ENCODE data around the gene MYLK.

Gene MYLK

DNA sequence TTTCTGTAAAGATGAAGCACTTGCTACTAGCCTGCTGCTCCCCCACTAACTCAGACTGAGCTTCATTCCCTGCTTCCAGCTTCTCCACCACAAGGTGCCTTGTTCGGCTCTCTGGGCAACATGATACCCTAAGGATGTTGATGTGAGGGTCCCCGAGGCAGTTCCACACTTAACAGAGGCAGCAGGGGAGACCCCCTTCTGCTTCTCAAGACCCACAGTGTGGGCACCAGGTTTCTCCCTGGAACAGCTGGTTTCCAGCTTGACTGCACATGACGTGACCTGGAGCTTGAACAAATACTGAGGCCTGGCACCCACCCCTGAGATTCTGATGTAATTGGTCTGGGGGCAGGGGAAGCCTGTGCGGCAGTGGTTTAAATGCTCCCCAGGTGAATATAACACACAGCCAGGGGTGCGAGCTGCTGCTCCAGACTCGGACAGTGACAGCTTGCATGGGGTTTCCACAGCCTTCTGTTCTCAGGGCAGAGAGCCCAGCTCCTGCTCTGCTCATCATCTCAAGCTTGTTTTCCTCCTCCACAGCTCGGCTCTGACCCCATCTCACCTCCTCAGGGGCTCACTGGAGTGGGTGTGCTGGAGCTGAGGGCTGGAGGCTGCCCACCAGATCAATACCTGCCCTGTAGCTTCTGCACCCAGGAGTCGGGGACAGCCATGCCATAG, 204.3 kb downstream of the MYLK start:
- no peak for DNase-seq (ENCODE audit: low read depth, low spot score)

DNA sequence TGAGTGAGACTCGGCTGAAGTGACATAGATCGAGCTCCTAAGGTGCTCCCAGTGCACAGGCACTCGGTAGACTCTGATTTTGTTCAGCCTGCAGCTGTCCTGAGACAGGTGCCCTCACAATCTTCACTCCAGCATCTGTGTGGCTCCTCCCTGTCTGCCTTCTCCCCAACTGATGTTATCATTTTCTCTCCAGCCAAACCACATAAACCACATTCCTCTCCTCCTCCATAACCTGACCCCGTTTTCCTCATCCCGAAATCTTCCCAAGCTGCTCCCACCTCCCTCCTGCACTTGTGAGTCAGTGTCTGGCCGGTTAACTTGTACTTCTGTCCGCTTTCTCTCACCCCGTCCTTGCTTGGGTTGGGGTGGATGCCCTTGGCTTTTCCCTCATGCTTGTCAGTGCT, 206.0 kb downstream of the MYLK start:
- DNase-seq (ENCODE audit: low read depth, low spot score) = peak; percentile 19

DNA sequence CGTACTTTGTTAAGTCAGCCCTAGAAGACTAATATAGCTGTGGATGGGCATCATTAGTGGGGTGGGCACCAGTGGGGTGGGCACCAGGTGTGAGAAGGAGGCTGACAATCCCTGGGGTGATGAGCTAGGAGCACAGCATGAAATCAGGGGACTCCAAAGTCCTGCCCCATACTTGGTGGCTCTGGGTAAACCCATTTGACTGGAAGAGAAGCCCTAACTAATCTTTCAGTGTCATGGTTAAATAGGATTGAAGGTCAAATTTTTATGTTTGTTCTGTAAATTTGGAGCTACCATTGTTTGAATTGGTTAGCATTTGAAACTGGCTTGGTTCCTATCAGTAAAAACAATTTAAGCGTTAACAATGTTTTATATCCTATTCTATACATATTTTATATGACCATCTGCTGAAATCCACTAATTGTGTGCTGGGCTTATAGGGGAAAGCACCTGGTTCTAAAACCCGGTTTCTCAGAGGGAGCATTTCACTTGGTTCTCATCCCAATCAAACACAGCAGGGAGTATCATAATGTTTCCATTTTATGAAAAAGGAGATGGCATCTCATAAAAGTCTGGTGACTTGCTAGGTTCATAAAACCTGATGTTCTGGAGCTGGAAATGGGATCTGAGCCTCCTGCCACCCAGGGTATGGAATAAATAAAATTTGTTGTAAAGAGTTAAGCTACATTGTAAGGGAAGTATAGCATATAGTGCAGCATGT, 211.5 kb downstream of the MYLK start:
- no peak for DNase-seq (ENCODE audit: low read depth, low spot score)

DNA sequence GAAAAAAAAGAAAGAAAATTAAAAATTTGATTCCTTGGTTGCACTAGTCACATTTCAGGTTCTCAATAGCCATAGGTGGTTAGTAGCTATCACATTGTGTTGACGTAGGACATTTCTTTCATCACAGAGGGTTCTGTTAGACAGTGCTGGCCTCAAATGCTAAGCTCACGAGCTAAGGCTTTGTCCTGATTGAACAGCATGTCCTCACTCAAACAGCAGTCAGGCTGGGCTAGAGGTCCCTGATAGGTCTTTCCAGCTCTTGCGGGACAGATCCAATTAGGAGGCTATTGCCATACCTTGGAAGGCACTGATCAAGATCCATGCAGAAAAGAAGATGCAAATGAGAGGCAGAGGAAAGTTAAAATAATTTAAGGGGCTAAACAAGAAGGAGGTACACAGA, 213.4 kb downstream of the MYLK start:
- no peak for DNase-seq (ENCODE audit: low read depth, low spot score)

DNA sequence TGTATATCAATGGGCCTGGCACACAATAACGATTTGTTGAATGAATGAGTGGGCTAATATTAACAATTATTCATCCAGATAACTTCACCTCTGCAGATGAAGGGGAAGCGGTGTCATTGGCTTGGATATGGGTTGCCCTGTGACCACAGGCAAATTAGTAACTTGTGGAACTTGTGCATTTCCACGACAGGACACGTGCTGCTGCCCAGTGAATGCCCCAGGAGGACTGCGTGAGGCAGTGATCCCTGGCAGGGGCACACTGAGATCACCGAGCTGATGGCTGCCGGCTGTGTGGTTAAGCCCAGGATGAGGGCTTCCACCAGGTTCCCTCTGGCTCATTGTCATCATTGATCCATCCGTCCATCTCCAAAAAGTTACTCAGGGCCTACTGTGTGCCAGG, 215.2 kb downstream of the MYLK start:
- no peak for DNase-seq (ENCODE audit: low read depth, low spot score)

DNA sequence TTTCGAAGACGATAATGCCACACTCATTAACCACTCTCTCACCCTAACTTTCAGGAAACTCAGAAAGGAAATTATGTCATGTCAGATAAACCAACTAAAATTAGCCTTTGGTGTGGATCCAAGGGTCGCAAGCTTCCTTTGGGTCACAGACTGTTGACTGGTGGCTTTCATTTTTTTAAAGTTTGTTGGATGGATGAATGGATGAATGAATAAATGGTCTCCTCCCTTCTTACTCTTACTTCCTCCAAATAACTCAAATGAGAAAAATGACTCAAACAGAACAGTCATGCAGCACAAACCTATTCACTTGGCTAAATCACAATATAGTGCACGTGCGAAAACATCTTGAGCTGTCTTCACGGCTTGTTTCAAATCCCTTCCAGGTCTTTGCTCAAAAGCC, 216.3 kb downstream of the MYLK start:
- no peak for DNase-seq (ENCODE audit: low read depth, low spot score)

DNA sequence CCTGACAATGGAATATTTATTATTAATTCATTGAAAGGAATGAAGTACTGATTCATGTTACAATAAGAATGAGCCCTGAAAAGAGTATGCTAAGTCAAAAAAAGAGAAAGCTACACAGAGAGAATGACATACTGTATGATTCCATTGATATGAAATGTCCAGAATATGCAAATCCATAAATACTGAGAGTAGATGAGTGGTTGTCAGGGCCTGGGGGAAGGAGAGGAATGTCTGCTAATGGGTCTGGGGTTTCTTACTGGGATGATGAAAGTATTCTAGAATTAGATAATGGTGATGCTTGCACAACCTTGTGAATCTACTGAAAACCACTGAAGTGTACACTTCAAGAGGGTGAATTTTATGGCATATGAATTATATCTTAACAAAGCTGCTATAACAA, 219.4 kb downstream of the MYLK start:
- no peak for DNase-seq (ENCODE audit: low read depth, low spot score)

DNA sequence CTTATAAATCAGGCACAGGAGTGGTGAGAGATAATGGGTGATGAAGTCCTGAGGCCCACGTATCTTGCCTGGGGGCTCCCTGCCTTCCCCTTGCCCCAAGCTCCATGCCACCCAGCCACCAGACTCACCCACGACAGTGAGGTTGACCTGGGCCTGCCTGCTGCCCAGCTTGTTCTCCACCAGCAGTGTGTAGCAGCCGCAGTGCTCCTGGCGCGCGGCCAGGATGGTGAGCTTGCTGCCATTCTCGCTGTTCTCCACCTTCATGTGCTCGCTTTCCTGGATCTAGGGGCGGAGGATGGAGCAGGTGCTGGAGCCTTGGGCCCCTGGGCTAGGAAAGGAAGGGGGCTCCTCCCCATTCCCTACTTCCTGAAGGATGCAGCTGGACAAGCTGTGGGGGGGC, 220.2 kb downstream of the MYLK start:
- no peak for DNase-seq (ENCODE audit: low read depth, low spot score)

DNA sequence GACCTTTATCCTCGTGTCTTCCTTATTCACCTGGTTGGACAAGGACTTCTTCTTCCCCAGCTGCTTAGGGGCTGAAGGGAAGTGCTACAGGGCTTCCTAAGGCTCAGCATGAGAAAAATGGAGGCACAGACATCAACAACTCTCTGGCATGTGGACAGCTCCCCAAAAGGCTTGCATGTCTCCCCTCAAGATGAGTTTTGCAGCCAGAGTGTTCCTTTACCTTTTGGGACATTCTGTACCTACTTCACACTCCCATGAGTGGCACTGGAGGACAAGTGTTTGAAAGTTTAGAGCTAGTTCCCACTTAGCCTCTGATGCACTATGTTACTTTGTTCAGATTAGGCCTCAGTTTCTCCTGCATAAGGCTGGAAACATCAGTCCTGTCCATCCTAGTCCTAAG, 222.2 kb downstream of the MYLK start:
- no peak for DNase-seq (ENCODE audit: low read depth, low spot score)

DNA sequence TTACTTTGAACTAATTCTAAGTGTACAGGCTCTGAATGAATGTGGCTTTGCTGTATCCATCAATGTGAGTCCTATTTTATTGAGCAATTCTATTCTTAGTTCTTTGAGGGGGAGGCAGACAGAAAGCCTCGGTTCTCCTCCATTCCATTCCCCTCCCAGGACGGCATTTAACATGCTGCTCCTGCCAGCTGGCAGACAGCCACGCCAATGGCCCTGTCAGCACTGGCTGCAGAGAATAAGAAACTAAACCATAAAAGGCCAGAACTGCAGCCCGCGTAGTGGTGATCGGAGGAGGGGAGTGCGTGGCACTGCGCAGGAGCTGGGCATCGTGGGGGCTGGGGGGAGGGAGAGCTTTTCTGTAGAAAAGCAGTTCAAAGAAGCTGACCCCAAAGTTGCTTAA, 223.2 kb downstream of the MYLK start:
- DNase-seq (ENCODE audit: low read depth, low spot score) = no peak

DNA sequence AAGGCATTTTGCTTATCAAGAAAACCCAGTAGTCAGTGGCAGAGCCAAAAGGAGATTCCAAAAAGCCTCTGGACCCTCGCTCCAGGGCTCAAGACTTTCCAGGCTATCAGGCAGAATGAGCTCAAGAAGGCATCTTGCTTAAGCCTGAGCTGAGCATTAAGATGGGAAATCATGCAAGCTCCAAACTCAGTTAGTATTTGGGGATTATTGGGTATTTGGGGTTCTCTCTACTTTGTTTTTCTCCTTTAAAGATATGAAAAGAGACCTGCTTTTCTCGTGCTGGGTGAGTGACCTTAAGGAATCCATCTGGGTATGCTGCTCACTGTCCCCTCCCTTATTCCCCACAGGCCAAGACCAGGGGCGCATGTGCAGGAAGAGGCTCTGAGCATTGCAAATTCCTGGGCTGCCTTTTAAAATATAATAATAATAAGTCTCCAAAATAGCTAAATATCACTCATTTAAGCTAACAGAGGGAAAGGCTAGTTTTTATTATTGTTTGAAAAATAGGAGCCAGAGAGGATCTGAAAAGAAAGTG, 223.9 kb downstream of the MYLK start:
- DNase-seq (ENCODE audit: low read depth, low spot score) = no peak

DNA sequence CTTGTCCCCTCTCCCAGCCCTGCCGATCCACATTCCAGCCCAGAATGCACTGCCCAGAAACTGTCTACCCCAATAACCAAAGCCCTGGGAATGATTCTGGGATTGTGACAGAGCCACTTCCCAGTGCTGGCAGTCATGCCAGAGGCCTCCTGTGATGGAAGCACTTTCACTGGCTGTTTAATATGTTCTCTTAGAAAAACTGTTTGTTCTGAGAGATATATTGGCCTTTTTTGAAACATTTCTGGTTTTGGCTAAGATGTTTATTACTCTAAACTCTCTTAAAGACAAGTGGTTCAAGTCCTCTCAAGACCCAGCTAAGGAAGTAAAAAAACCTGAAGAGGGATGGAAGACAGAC, 225.3 kb downstream of the MYLK start:
- DNase-seq (ENCODE audit: low read depth, low spot score) = no peak

DNA sequence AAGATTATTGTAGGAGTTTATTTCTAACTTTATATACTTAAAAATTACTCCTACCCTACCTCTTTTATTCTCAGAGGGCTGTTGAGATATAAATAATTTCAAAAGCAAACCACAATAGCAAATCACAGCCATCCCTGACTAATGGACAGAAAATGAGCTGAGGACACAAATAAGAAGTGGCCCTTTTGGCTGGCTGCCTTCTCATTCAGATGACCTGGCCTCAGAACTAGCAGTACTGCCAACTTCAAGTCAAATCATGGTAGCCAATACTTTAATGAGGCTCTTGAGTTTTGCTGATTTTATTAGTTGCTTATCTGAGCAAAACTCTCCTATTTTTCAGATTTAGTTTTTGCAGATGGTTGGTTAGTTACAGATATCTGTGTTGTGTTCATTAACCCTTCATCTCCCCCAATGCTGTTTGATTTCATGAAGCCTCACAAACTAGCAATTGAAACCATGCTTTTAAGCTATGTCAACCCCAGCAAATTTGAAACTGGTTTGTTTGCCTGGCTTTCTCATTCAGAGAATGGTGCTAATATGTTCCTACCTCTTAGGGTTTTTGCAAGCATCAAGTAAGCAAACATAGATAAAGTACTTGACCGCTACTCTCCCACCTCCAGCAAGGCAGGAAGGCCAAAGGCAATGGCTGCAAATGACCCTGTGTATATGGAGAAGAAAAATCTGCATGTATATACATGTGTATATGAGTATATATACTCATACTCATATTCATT, 225.8 kb downstream of the MYLK start:
- DNase-seq (ENCODE audit: low read depth, low spot score) = no peak

DNA sequence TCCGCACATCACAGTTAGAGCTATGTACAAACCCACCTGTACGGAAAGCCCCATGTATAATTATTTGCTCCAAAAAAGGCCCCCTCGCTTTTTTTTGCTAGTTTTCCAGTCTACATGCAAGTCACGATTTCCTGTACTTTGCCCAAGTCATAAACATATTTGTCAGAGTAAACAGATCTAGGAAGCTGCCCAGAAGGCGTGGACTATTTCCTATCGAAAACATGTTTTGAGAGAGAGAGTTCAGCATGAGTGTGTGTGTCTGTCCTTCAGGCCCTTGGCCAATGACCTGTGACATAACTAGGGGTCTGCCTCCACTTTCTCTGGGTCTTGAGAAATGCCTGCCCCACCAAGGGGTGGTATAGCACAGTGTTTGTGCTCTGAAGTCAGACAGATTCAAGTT, 226.6 kb downstream of the MYLK start:
- DNase-seq (ENCODE audit: low read depth, low spot score) = no peak

DNA sequence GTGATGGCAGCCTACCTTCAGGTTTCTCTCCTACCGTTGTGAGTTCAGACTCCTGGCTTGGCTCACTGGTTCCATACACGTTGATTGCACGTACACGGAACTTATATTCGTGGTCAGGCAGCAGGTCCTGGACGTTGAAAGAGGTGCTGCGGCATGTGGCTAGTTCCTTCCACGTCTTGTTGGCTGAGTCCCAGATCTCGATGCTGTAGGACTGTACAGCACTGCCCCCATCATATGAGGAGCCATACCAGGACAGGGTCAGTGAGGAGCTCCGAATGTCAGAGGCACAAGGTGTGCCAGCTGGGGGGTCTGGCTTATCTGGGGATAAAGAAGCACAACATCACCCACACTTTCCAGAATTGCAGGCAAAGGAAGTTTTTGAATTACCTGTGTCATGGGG, 227.0 kb downstream of the MYLK start:
- DNase-seq (ENCODE audit: low read depth, low spot score) = no peak

DNA sequence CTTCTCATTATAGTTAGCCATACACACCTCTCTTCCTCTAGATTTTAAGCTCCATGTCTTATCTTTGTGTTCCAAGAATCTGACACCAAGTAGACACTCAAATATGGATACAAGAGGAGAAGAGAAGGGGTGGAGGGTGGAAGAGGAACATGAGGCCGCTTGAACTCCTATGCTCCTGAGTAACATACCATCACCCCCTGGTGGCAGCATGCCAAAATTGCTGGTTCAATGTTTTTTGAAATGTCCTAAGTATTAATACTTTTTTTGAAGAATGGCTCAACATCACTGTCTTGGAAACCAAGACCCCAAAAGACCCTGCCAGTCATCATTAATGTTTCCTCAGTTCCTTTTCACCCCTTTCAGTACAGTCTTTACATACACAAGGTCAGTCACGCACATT, 227.4 kb downstream of the MYLK start:
- no peak for DNase-seq (ENCODE audit: low read depth, low spot score)

DNA sequence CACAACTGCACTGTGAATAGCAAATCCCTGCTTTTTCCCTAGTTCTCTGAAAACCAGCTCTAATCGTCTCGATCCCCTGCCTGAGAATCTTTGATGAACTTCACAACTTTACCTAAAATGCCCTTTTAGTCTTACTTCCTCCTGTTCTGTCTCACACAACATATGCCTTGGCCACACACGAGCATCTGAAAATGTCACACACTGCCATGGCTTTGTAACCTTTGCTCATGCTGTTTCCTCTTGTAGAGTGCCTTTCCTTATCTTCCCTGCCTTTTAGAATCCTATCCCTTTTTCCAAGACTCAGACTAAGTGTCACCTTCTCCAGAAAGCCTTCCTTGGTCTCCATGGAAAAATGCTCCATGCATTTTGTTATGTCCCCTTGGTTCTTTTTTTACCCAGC, 227.9 kb downstream of the MYLK start:
- no peak for DNase-seq (ENCODE audit: low read depth, low spot score)

DNA sequence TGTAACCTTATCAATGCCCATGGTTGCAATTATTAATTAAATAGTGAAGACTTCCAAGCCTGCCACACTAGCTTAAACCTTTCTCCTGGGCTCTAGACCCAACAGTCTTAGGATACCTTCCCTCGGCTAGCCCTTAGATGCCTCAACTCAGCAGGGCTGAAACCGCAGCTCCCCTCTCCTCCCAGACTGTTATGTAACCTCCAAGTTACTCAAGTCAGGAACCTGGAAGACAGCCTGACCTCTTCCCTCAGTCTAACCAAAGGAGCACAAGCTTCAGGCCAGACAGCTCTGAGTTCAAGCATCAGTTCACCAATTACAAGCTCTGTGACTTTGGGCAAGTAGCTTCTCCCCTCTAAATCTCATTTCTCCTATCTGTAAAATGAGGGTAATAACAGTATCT, 228.7 kb downstream of the MYLK start:
- no peak for DNase-seq (ENCODE audit: low read depth, low spot score)

DNA sequence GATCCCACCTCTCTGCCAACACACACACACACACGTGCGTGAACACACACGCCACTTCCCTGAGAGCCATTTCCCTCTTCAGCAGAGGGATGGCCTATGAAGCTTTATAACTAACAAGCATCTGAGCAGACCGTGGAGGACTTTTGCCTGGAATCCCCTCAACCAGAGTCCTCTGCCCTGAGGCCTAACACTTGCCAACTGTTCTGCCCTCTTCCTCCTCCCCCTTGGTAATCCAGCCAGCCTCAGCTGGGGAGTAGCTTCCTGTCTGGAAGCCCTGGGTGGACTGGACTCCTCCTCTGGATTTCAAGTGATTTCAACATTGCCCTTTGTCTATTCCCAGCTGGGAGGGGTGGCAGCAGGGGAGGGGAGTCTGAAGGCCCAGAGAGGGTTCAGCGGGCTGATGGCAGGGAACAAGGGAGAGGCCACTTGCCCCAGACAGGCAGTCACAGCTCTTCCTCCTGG, 230.9 kb downstream of the MYLK start:
- DNase-seq (ENCODE audit: low read depth, low spot score) = no peak

DNA sequence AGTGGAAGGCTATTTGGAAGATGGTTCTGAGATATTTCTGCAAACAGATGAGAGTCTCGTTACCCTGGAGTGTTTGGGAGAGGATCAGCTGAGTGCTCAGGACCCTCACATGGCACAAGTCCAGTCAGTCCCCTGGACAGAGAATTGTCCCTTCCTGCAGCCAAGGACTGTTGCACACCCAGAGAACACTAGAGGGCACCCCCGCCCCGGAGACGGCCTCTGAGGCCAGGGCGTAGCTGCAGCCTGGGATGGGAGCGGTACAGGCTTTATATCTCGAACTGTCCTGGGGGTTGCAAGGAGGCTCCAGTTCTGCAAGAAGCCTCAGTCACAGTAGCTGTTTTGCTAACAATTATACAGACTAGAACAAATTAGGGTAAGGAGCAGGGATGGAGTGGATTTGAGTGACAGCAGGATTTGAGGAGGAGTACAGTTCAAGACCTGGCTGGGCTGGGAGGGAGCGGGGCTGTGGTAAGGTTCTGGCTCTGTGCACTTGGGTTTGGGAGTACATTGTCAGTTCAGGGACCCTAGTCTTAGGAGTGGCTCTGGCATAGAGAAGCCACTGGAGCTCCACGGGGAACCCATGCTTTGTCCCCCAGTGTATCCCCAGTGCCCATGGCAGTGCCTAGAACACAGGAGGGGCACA, 231.7 kb downstream of the MYLK start:
- DNase-seq (ENCODE audit: low read depth, low spot score) = peak; percentile 90

DNA sequence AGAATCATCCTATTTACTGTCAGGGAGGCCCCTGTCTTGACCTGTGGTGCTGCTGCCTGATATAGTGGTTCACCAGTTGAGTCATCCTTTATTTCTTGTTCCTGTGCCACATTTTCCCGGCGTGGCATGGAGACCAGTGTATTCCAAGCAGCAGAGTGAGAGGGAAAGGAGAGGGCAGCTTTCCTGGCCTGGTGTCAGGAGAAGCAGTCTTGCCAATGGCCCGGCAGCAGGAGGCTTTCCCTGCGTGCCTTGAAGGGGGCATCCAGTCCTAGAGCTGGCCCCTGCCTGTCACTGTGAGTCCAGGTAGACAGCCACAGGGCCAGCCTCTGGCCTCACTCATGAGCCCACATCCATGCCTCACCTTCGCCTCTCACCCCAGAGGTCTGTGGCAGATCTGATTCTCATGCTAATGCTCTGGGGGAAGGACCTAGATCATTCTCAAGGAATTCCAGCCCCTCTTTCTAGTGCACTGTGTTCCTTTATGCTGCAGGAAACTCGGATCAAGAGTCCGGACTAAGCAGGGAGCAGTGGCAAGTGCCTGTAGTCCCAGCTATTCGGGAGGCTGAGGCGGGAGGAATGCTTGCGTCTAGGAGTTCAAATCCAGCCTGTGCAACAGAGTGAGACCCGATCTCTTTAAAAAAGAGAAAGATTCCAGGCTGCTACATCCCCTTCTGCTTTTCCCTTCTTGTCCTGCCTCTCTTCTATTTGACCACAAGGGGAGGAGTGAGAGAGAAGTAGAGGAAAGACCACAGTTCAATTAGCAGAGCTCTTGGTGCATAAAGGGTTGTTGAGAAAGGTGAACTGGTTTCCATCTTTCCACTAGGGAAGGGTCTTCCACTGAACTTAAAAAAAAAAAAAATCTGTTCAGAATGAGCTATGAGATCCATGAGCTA, 232.4 kb downstream of the MYLK start:
- DNase-seq (ENCODE audit: low read depth, low spot score) = peak; percentile 56
